ENCODE results near the gene HMX2. TPM values are rescaled to one million over a fixed set of nuclear protein-coding genes. Genes with fewer than 3 reads are reported as not detected.

The HMX2 gene
- total RNA-seq, 1 donor from 2014 or later = 0.13 TPM

DNA sequence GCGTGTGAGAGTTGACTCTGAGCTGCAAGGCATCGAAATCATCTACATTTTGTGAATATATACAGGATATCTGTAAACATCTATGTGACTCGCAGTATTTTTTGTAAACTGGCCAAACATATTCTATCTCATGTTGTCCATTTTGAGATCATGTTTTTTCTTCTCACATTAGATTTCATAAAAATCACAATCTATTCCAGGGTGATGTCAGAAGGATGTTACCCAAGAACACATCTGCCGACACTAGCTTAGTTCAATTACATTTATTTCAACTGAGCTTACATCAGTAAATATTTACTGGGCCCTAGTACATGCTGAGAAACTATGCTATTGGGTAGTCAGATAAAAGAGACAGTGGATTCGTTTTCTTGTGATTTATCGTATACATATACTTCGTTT lies 3.8 kb downstream of the HMX2 start:
- H3K4me1 Mint-ChIP-seq = peaks cover 63% of the 10 kb centered on the region
- ChIA-PET POLR2A (interaction anchor here (0.6 to 2.6 kb wide), 2 partner anchors 20 to 143 kb away, joined by 4 to 8 read pairs; partner anchors contain the start of genes ACADSB and IKZF5), CTCF (interaction anchor here (0.7 to 1.5 kb wide), 2 partner anchors 17 to 19 kb away, joined by 3 to 6 read pairs; no protein-coding TSS in a partner anchor)
- DNase-seq = no peak
- TF ChIP-seq, protein P1, sequence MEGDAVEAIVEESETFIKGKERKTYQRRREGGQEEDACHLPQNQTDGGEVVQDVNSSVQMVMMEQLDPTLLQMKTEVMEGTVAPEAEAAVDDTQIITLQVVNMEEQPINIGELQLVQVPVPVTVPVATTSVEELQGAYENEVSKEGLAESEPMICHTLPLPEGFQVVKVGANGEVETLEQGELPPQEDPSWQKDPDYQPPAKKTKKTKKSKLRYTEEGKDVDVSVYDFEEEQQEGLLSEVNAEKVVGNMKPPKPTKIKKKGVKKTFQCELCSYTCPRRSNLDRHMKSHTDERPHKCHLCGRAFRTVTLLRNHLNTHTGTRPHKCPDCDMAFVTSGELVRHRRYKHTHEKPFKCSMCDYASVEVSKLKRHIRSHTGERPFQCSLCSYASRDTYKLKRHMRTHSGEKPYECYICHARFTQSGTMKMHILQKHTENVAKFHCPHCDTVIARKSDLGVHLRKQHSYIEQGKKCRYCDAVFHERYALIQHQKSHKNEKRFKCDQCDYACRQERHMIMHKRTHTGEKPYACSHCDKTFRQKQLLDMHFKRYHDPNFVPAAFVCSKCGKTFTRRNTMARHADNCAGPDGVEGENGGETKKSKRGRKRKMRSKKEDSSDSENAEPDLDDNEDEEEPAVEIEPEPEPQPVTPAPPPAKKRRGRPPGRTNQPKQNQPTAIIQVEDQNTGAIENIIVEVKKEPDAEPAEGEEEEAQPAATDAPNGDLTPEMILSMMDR (IDR thresholded peaks at IDR 0.05) = no peak
- peak overlapping the region; percentile 44 for H3K4me3 Mint-ChIP-seq
- intact Hi-C loops (cut with micrococcal nuclease) = loop anchor here (1.0 to 5.0 kb wide), 5 partner anchors 18 to 1766 kb away; partner anchors contain the start of genes ABRAXAS2 and OAT
- H3K9me3 Mint-ChIP-seq = no peaks in the 10 kb centered on the region
- peaks cover 25% of the 10 kb centered on the region for H3K27me3 Mint-ChIP-seq
- ATAC-seq (ENCODE audit: low read depth) = no peak
- peaks cover 22% of the 10 kb centered on the region for H3K36me3 Mint-ChIP-seq (ENCODE audit: low read depth)
- H3K27ac Mint-ChIP-seq = no peak overlapping the region

DNA sequence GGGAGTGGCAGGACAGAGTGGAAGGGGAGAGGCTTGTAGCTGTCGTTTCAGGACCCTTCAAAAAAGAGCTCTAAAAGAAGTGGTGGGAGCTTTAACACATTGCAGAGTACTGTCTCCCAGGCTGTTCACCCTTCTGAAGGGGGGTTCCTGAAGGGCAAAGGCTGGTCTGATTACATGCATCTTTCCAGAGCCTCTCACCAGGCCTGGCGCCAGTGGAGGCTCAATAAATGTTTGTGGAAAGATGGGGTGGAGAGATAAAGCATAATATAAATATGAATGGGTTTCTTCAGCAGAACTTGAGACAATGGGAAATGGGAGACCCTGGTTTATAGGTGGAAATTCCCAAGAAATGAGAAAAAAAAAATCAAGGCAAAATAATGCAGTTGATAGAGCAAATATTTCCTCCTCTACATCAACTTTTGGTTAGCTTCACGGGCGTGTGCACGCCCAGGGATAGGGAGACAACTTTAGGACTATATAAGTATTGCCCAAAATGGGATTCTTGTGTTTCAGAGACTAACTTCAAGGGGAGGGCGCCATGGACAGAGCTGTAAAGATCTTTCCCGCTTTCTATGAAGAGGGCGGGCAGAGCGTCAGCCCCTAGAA lies 5.7 kb downstream of the HMX2 start:
- Mint-ChIP-seq H3K4me1 (peaks cover 73% of the 10 kb centered on the region), H3K27me3 (peaks cover 18% of the 10 kb centered on the region), H3K9me3 (no peaks in the 10 kb centered on the region), H3K36me3 (ENCODE audit: low read depth) (peaks cover 40% of the 10 kb centered on the region), H3K4me3 (peak overlapping the region; percentile 100), H3K27ac (peak overlapping the region; percentile 99)
- intact Hi-C loops (cut with micrococcal nuclease) = loop anchor here (1.0 to 5.0 kb wide), 12 partner anchors 88 to 1764 kb away; partner anchors contain the start of genes ABRAXAS2, C10orf88, FAM24B and IKZF5
- TF ChIP-seq, protein P1 (IDR thresholded peaks at IDR 0.05) = no peak
- no peak for DNase-seq
- ChIA-PET CTCF (interaction anchor here (0.9 to 2.2 kb wide), 3 partner anchors 9 to 147 kb away, joined by 3 to 7 read pairs (median 4); no protein-coding TSS in a partner anchor), POLR2A (interaction anchor here (0.6 to 2.0 kb wide), 16 partner anchors 8 to 1308 kb away, joined by 3 to 18 read pairs (median 4); partner anchors contain the start of genes ACADSB, C10orf88, IKZF5 and LHPP)
- ATAC-seq (ENCODE audit: low read depth) = no peak

DNA sequence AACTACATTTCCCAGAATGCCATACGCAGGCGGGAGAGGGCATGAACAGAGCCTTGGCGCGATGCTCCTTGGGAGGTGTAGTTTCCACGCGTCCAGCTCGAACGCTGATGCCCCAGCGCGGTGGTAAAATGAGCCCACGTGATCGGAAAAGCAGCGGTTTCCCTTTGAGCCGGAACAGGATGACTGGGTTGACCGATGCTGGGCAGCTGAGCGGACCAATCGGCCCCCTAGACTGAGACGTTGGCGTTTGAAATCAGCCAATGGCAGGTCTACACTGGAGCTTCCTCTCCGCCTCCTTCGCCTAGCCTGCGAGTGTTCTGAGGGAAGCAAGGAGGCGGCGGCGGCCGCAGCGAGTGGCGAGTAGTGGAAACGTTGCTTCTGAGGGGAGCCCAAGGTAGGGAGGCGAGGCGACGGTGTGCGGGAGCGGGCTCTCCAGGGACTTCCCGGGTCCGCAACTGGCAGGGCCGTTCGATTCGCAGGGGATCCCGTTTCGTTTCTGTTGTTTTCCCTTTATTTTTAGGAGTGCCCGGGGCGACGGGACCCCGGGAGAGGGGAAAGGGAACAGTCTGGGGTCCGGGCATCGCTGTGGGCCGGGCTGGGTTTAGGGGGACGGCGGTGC lies 6.3 kb downstream of the HMX2 start, which contains the start of gene BUB3:
Gene BUB3 (plus strand): TSS at position 311 of the 619 bp plus-strand sequence. CDS start 516 bp downstream, outside the sequence.
- Mint-ChIP-seq H3K27ac (peak within 1 kb of the TSS; percentile 99), H3K4me3 (peak within 1 kb of the TSS; percentile 100), H3K27me3 (peaks cover 13% of the 10 kb centered on the region), H3K9me3 (no peaks in the 10 kb centered on the region), H3K36me3 (ENCODE audit: low read depth) (peaks cover 47% of the 10 kb centered on the region), H3K4me1 (peaks cover 73% of the 10 kb centered on the region)
- peak; percentile 91 for ATAC-seq (ENCODE audit: low read depth)
- CTCF ChIA-PET = interaction anchor here (0.9 to 2.2 kb wide), 4 partner anchors 9 to 148 kb away, joined by 3 to 7 read pairs (median 4); no protein-coding TSS in a partner anchor
- TF ChIP-seq, protein P1 (IDR thresholded peaks at IDR 0.05) = no peak
- intact Hi-C loops (cut with micrococcal nuclease) = loop anchor here (1.0 to 5.0 kb wide), 12 partner anchors 87 to 1763 kb away; partner anchors contain the start of genes ABRAXAS2, C10orf88, FAM24B and IKZF5
- POLR2A ChIA-PET = interaction anchor here (0.6 to 2.0 kb wide), 17 partner anchors 9 to 1307 kb away, joined by 3 to 18 read pairs (median 4); partner anchors contain the start of genes ACADSB, C10orf88, IKZF5 and LHPP
- peak; percentile 80 for DNase-seq

DNA sequence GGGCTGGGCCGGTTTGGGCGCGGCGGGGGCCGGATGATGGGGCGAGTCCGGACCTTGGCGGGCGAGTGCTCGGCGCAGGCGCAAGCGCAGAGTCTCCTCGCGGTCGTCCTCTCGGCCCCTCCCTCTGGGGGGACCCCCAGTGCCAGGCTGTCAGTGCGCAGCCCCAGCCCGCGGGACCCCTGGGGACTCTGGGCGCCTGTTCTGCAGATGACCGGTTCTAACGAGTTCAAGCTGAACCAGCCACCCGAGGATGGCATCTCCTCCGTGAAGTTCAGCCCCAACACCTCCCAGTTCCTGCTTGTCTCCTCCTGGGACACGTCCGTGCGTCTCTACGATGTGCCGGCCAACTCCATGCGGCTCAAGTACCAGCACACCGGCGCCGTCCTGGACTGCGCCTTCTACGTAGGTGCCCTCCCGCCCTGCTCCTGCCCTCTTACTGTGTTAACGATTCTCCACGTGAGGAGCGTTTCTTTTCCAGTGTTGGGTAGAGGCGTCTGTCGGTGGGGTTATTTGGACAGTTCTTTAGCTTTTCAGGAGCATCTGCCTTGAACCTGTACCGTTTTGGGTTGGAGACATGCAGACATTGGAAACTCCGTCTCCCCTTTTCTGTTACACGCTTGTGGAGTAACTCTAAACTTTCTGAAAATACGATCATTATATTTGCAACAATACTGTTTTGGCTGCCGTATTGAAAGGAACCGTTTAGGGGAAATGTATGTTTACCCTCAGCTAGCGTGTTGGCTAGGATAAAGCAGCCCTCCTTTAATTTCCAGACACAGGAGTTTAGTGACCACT lies 7.0 kb downstream of the HMX2 start:
- intact Hi-C loops (cut with micrococcal nuclease) = loop anchor here (1.0 to 5.0 kb wide), 13 partner anchors 86 to 1762 kb away; partner anchors contain the start of genes ABRAXAS2, ATE1, C10orf88 and FAM24B
- POLR2A ChIA-PET = interaction anchor here (0.6 to 2.0 kb wide), 10 partner anchors 10 to 781 kb away, joined by 3 to 18 read pairs (median 6); partner anchors contain the start of genes ACADSB, C10orf88, IKZF5 and PSTK
- ATAC-seq (ENCODE audit: low read depth) = peak; percentile 49
- no peaks in the 10 kb centered on the region for H3K9me3 Mint-ChIP-seq
- peaks cover 11% of the 10 kb centered on the region for H3K27me3 Mint-ChIP-seq
- H3K36me3 Mint-ChIP-seq (ENCODE audit: low read depth) = peaks cover 53% of the 10 kb centered on the region
- H3K4me1 Mint-ChIP-seq = peaks cover 71% of the 10 kb centered on the region
- peak; percentile 63 for DNase-seq
- peak overlapping the region; percentile 100 for H3K4me3 Mint-ChIP-seq
- H3K27ac Mint-ChIP-seq = peak overlapping the region; percentile 99
- TF ChIP-seq, protein P1 (IDR thresholded peaks at IDR 0.05) = no peak
- CTCF ChIA-PET = interaction anchor here (1.2 kb wide), 2 partner anchors 21 to 24 kb away, joined by 3 to 4 read pairs; no protein-coding TSS in a partner anchor

Measured in activated B cell treated with CpG ODN at 0.5 μM for 24 hours (primary cell).